IPS-20b (cell line): Measurements from ENCODE around the gene CRKL.

Experiments
- H3K27ac ChIP-seq: one replicate; pipeline ENCODE4 v1.5.1; 2013; ENCODE audit warnings: low read length
- H3K27me3 ChIP-seq: 2 replicates; pipeline ENCODE4 v1.6.1; 2013; ENCODE audit warnings: mild to moderate bottlenecking, low read length, inconsistent platforms; ENCODE audit not compliant: insufficient read depth
- H3K36me3 ChIP-seq: 2 replicates; pipeline ENCODE4 v1.6.1; 2013; ENCODE audit warnings: low read depth, mild to moderate bottlenecking, inconsistent platforms, low read length, moderate library complexity; ENCODE audit not compliant: insufficient read depth
- H3K4me1 ChIP-seq: 2 replicates; pipeline ENCODE4 v1.6.1; 2013; ENCODE audit warnings: mild to moderate bottlenecking, control low read depth, inconsistent platforms, low read length, moderate library complexity; ENCODE audit not compliant: insufficient read depth
- H3K4me3 ChIP-seq: 2 replicates; pipeline ENCODE4 v1.5.1; 2013; ENCODE audit warnings: mild to moderate bottlenecking, low read length, inconsistent platforms
- H3K9ac ChIP-seq: 2 replicates; pipeline ENCODE4 v1.6.1; 2013; ENCODE audit warnings: low read depth, mild to moderate bottlenecking, inconsistent platforms, low read length, moderate library complexity
- H3K9me3 ChIP-seq: 2 replicates; pipeline ENCODE4 v1.6.1; 2013; ENCODE audit warnings: mild to moderate bottlenecking, low read depth, low read length, inconsistent platforms; ENCODE audit not compliant: insufficient read depth

Gene CRKL

DNA sequence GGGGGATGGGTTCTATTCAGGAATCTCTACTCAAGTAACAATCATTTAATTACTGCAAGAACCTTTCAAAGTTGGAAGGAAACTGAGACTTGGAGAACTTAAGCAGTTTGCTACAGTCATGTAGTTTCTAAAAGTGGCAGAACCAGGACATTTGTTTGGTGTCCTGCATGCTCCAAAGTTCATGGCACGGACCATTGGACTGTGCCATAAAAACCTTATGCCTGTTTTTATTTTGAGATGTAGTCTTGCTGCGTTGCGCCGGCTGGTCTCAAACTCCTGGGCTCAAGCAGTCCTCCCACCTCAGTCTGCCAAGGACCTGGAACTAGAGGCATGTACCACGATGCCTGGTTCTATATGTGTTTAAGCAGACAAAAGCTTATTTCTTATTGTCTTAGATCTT, 31.2 kb downstream of the CRKL start:
- Histone ChIP-seq H3K36me3 (peaks cover 66% of the 10 kb centered on the region), H3K9me3 (no peaks in the 10 kb centered on the region), H3K27ac (no peak overlapping the region), H3K4me1 (no peaks in the 10 kb centered on the region), H3K27me3 (no peaks in the 10 kb centered on the region), H3K9ac (no peak overlapping the region), H3K4me3 (no peak overlapping the region)

DNA sequence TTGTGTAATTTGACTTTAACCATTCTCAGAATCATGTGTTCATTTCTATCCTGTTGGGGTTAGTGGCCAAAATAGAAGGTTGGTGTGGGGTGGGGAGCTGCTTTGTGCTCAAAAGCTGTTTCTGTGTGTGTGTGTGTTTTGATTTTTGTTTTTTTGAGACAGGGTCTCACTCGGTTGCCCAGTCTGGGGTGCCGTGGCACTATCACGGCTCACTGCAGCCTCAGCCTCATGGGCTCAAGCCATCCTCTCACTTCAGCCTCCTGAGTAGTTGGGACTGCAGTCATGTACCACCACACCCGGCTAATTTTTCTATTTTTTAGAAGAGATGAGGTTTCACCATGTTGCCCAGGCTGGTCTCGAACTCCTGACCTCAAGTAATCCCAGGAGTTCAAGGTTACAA, 31.8 kb downstream of the CRKL start:
- Histone ChIP-seq H3K9ac (no peak overlapping the region), H3K9me3 (no peaks in the 10 kb centered on the region), H3K27me3 (no peaks in the 10 kb centered on the region), H3K4me1 (no peaks in the 10 kb centered on the region), H3K36me3 (peaks cover 71% of the 10 kb centered on the region), H3K4me3 (no peak overlapping the region), H3K27ac (no peak overlapping the region)

DNA sequence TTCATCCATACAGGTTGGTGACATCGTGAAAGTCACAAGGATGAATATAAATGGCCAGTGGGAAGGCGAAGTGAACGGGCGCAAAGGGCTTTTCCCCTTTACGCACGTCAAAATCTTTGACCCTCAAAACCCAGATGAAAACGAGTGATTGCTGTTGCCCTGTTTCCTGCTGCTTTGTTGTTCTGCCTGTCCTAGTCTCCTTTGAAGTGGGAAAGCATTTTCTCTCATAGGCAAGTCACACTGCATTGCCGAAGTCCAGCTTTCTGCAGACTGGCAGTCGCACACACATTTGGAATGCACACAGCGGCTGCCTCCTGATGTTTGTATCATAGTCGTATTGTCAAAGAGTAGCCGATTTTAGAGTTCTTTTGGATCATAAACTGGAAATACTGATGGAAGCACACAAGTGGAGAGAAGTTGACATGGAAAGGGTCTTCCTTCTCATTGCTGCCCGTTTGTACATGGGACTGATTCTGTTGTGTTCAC, 32.5 kb downstream of the CRKL start:
- Histone ChIP-seq H3K27me3 (no peaks in the 10 kb centered on the region), H3K4me1 (no peaks in the 10 kb centered on the region), H3K27ac (no peak overlapping the region), H3K4me3 (no peak overlapping the region), H3K36me3 (peaks cover 74% of the 10 kb centered on the region), H3K9me3 (no peaks in the 10 kb centered on the region), H3K9ac (no peak overlapping the region)

DNA sequence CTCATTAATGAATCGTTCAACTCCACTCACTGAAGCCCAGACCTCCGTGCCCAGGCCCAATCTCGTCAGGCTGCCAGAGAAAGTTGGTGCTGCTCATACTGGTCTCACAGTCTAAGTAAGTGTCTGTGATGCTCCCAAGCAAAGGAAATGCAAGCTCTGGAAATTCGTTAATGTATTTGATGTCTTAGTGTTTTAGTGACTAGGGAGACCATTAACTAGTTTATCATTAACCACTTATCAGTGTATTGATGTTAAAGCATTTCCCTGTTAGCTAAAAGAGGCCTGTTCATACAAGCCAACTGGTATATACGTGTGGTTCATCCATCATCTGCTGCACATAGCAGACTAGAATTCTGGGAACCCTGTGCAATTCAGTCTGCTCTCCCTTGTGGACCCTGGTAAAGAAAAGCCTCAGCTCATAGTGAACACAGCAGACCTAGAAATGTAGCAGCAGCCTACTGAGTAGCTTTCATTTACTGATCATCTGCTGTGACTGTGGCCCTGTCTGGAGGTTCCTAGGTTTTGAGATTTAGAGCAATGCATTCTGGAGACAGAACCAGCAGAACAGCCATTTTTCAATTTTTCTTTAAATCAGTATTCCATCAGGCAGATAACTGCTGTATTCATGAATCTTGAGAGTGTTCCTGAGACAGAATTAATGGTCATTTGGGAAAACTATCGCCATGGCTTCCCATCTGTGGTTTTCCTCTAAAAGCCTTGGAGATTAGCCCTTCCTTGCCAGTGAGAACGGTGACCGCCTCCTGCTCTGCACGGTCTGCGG, 34.1 kb downstream of the CRKL start:
- Histone ChIP-seq H3K27me3 (peaks cover under 1% of the 10 kb centered on the region; the same call in 1 of the 2 replicates), H3K9ac (no peak overlapping the region), H3K4me3 (no peak overlapping the region), H3K27ac (no peak overlapping the region), H3K4me1 (no peaks in the 10 kb centered on the region), H3K36me3 (peaks cover 65% of the 10 kb centered on the region), H3K9me3 (no peaks in the 10 kb centered on the region)

DNA sequence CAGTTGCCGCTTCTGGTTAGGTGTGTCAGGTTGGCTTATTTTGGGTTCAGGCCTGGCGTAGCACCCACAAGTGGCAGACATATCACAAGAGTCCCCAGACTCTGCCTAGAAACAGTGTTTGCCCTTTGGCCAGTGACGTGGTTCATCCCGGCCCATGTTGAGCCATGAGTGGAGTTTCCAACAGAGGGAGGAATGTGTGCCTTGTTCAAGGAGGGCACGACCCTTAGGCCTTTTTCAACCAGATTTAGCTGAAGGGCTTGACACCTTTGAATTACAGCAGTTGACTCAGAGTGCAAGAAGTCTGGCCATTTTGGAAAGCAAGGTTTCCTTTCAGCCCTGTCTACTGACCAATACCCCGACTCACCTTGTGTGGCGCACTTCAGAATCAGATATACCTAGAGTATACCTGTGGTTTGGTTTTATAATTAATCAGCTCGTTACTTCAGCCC, 34.7 kb downstream of the CRKL start:
- H3K27ac ChIP-seq, result no peak overlapping the region
- H3K4me1 ChIP-seq, result no peaks in the 10 kb centered on the region
- no peaks in the 10 kb centered on the region for H3K9me3 ChIP-seq
- no peak overlapping the region for H3K4me3 ChIP-seq
- H3K9ac ChIP-seq, result no peak overlapping the region
- peaks cover 7% of the 10 kb centered on the region for H3K27me3 ChIP-seq
- peaks cover 60% of the 10 kb centered on the region for H3K36me3 ChIP-seq

DNA sequence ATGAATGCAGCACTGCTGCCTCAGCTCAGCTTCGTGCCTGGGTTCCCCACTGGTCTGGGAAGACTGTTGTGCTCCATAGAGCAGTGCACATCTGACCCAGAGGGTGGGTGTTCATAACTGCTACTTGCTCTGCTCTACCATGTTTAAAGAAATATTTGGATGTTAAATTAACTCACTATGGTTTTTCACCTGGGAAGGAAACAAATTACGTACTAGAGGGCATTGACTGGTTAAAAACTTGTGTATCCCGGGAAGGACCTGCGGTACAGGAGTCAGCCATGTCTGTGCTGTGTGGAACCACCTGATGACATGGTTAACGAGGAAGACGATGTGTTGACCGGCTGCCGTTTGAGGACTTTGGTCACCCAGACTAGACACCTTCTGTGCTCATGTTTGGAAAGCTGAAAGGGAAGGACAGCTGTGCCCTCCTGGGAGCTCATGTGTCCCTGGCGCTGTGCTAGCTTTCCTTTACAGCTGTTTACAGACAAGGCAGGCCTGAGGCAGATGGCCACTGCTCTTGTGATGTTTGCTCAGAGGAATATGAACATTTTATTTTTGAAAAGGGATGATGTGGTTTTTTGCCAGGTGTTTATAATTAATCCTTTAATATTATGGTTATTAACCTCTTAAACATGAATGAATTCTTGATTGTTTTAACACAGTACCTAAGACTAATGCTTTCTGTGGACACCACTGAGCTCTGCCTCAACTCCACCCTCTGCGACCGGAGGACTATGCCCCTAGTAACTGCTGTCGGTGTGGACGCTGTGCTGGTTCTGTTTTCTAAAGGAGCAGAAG, 35.5 kb downstream of the CRKL start:
- H3K4me3 ChIP-seq, result no peak overlapping the region
- H3K9ac ChIP-seq, result no peak overlapping the region
- peaks cover 56% of the 10 kb centered on the region for H3K36me3 ChIP-seq
- no peaks in the 10 kb centered on the region for H3K9me3 ChIP-seq
- no peak overlapping the region for H3K27ac ChIP-seq
- no peaks in the 10 kb centered on the region for H3K4me1 ChIP-seq
- H3K27me3 ChIP-seq, result peaks cover 14% of the 10 kb centered on the region

DNA sequence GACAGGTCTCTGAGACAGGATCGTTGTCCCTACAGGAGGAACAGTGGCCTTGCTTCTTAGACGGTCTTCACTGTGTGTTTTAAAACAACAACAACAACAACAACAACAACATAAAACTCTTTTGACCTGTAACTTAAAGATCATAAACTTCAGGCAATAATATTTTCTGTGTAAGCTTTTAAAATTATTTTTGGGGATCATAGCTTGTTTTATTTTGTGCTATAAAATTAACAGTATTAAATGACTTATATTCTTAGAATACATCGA, 36.1 kb downstream of the CRKL start:
- Histone ChIP-seq H3K9me3 (no peaks in the 10 kb centered on the region), H3K4me3 (no peak overlapping the region), H3K9ac (no peak overlapping the region), H3K36me3 (peaks cover 56% of the 10 kb centered on the region), H3K27ac (no peak overlapping the region), H3K27me3 (peaks cover 19% of the 10 kb centered on the region), H3K4me1 (peaks cover 2% of the 10 kb centered on the region; the same call in 1 of the 2 replicates)

DNA sequence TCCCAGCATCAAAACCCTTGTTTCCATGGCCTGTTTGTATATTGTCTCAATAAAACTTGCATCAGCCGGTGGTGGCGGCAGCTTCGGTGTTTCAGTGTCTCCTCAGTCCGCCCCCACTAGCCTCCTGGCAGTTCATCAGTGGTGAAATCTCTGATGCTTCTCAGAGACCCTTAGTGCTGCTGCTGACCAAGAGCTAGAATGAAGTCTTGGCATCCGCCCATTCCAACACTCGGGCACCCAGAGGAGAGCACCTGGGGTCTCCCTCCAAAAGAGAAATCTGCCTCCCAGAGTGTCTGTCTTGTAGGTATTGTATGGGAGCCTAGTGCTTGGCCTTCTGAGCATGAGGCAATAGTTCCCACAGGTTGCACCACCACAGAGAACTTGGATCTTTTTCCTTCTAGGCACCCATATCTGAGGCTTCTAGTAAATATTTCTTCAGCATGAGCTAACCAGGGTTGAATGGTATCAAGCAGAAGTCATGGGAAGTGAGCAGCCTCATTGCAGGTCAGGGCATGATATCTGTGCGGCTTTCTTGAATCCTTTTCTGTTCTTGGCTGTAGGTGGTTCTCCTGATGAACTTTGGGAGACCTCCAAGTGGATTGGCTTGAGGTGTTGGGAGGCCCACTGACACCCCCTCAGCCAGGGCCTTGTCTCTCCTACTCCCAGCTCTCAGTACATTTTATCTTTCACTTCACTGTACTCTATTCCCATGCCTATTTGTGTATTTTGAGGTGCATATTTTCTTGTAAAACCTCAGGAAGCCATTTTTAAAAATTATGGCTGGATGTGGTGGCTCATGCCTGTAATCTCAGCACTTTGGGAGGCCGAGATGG, 36.7 kb downstream of the CRKL start:
- Histone ChIP-seq H3K9ac (no peak overlapping the region), H3K36me3 (peaks cover 53% of the 10 kb centered on the region)

DNA sequence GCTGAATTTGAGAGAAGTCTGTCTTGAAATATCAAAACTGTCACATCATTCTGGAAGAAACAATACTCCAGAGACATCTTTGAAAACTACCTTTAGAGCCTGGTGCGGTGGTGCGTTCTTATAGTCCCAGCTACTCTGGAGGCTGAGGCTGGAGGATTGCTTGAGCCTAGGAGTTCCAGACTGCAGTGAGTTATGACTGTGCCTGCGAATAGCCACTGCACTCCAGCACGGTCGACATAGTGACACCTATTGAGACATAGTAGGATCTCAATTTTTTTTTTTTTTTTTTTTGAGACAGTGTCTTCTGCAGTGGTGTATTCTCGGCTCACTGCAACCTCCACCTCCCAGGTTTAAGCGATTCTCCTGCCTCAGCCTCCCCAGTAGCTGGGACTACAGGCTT, 38.3 kb downstream of the CRKL start:
- Histone ChIP-seq H3K4me3 (no peak overlapping the region), H3K9me3 (no peaks in the 10 kb centered on the region), H3K27ac (no peak overlapping the region), H3K36me3 (peaks cover 37% of the 10 kb centered on the region), H3K4me1 (peaks cover 3% of the 10 kb centered on the region; the same call in 1 of the 2 replicates), H3K9ac (no peak overlapping the region), H3K27me3 (peaks cover 26% of the 10 kb centered on the region)

More for the DNA sequence above, 36.7 kb downstream of the CRKL start:
- Histone ChIP-seq H3K4me1 (peaks cover 3% of the 10 kb centered on the region; the same call in 1 of the 2 replicates), H3K4me3 (no peak overlapping the region), H3K27ac (no peak overlapping the region), H3K9me3 (no peaks in the 10 kb centered on the region), H3K27me3 (peaks cover 25% of the 10 kb centered on the region)

DNA sequence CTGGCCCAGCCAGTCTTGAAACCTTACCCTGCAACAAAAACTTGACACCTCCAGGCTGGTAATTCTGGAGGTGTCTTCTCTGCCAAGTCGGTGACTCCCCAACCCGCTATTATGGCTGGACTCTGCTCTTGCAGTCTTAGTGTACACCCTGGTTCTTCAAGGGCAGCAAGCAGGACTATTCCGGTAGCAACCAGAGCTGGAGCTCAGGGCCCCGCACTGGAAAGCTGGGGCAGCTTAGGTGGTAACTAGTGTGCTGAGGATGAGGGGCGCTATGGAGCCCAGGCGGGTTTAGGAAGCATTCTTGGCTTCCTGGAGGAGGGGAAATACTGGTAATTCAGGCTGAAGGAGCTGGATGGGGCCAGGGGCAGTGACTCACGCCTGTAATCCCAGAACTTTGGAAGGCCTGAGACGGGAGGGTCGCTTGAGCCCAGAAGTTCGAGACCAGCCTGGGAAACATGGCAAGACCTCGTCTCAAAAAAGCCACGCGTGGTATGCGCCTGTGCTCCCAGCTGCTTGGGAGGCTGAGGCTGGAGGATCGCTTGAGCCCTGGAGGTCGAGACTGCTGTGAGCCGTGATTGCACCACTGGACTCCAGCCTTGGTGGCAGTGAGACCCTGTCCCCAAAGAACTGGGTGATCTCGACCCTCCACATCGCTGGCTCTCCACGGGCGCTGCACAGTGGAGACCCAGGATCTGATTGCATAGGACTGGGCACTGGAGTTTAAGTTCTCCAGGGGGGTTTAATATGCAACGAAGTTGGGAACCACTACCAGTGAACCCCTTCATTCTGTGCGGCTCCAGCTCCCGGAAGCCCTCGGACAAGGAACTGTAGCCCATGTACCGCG, 39.3 kb downstream of the CRKL start:
- Histone ChIP-seq H3K4me3 (peak overlapping the region; percentile 76), H3K9ac (no peak overlapping the region), H3K27me3 (peaks cover 26% of the 10 kb centered on the region), H3K36me3 (peaks cover 28% of the 10 kb centered on the region), H3K9me3 (no peaks in the 10 kb centered on the region), H3K4me1 (peaks cover 3% of the 10 kb centered on the region; the same call in 1 of the 2 replicates), H3K27ac (no peak overlapping the region)
